GM21528 (cell line): ENCODE data around the gene LSG1.

Experiments
- ATAC-seq: cut with Tn5 transposase; IDR thresholded peaks from one replicate; pipeline ENCODE4 v1.9.1; 2021; ENCODE audit warnings: mild to moderate bottlenecking, moderate library complexity; ENCODE audit not compliant: unreplicated experiment, low FRiP score

LSG1 gene

GRCh38 chr3:194671900-194672808, at the start of gene LSG1:
TSS of gene LSG1 (minus strand) at chr3:194672191. CDS start at chr3:194672162, 29 bp downstream.
- peak; percentile 88 for ATAC-seq

- no peak for ATAC-seq
Measured at GRCh38 chr3:194720048-194720447, 48.1 kb upstream of the LSG1 start.

GRCh38 chr3:194718079-194718478, 46.1 kb upstream of the LSG1 start:
- ATAC-seq = no peak

GRCh38 chr3:194715022-194715800, 43.2 kb upstream of the LSG1 start:
- no peak for ATAC-seq

- ATAC-seq = no peak
Measured at GRCh38 chr3:194714564-194714963, 42.6 kb upstream of the LSG1 start.

- no peak for ATAC-seq
Measured at GRCh38 chr3:194714137-194714455, 42.1 kb upstream of the LSG1 start.

- ATAC-seq = no peak
Measured at GRCh38 chr3:194713299-194714136, 41.5 kb upstream of the LSG1 start.

- ATAC-seq = no peak
Measured at GRCh38 chr3:194711913-194712312, 39.9 kb upstream of the LSG1 start.

- ATAC-seq = no peak
Measured at GRCh38 chr3:194711286-194711685, 39.3 kb upstream of the LSG1 start.

- ATAC-seq = no peak
Measured at GRCh38 chr3:194707147-194707540, 35.2 kb upstream of the LSG1 start.

- no peak for ATAC-seq
Measured at GRCh38 chr3:194705761-194706160, 33.8 kb upstream of the LSG1 start.

- ATAC-seq = no peak
Measured at GRCh38 chr3:194705227-194705626, 33.2 kb upstream of the LSG1 start.

- no peak for ATAC-seq
Measured at GRCh38 chr3:194702545-194702944, 30.6 kb upstream of the LSG1 start.

GRCh38 chr3:194696702-194697101, 24.7 kb upstream of the LSG1 start:
- ATAC-seq = no peak

GRCh38 chr3:194691481-194692283, 19.7 kb upstream of the LSG1 start:
- ATAC-seq = peak; percentile 71

GRCh38 chr3:194690501-194691372, 18.7 kb upstream of the LSG1 start:
- no peak for ATAC-seq

- ATAC-seq = no peak
Measured at GRCh38 chr3:194689493-194689944, 17.5 kb upstream of the LSG1 start.

- no peak for ATAC-seq
Measured at GRCh38 chr3:194688946-194689345, 17.0 kb upstream of the LSG1 start.

GRCh38 chr3:194688200-194688740, 16.3 kb upstream of the LSG1 start:
- ATAC-seq = peak; percentile 26
